ENCODE measurements around the gene RBM47. TPM values are rescaled to one million over a fixed set of nuclear protein-coding genes. Genes with fewer than 3 reads are reported as not detected.

RBM47 gene
- total RNA-seq (2022; extraction: Qiagen RNA extraction; ENCODE audit: low read depth) = 16.5 to 24.0 TPM (median 20.7 TPM) in 5 replicates

DNA sequence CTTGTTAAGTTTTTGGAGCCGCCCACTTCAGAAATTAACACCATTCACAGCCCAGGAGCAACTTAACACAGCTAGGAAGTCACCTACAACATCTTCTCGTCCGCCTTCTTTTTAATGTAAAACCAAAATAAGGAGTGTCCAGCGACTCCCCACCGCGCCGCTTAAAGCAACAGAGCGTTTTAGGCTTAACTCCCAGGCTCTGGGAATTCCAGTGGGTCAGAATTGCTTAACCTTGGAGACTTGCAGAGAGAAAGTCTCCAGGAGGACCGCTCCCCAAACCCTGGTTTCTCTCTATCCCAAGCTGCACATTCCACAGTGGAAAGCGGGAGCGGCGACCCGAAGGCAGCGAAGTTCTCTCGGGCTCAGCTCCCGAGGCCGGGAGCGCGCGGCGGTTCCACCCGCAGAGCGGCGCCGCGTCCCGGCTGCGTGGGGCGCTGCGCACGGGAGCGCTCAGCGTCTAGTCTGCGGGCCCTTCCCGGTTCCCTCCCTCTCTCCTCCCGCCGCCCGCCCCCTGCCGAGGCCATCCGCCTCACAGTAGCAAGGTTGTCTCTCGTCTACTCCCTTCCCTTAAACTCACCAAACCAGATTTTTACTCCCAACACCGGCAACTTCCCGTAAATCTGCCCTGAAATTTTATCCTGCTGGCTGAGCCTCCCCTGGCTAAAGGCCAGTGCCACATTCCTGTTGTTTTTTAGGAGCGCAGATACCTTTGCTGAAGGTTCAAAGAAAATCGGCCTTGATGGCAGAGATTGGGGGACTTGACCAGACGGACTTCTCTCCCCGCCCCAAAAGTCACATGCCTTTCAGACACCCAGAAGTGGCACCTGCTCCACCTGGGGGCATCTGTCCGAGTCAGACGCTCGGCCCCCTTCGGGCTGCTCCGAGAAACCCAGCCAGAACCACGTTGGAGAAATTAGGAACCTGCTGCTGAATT lies at the start of gene RBM47:
Gene RBM47, minus strand, starts transcription at position 464 of the 934 bp plus-strand sequence. CDS start 190,971 bp downstream, outside the sequence.

Other genes starting within 250 kb of the RBM47 start
- gene NSUN7, start 120.1 kb upstream of the RBM47 start, total RNA-seq (2022; extraction: Qiagen RNA extraction; ENCODE audit: low read depth) = 0.13 to 0.65 TPM (median 0.57 TPM) in 5 replicates

Measured in A549 treated with ZK216348 at 1 μM for 4 hours (cell line).